Measurements from ENCODE around the gene SLC51A. TPM values are rescaled to one million over a fixed set of nuclear protein-coding genes. Genes with fewer than 3 reads are reported as not detected.

Gene SLC51A
- total and polyA plus RNA-seq, 9 of the 15 experiments (the other 6 are each of a cell fraction or from before 2014, with no cell fraction given): 0.35 to 0.38 TPM; not detected in 7

GRCh38 chr3:196177567-196177966 lies 38.8 kb upstream of the SLC51A start (continued):
- TF ChIP-seq ATF4 (CRISPR knock-in tag; IDR thresholded peaks at IDR 0.05): no peak
- peak; percentile 7 for TF ChIP-seq MEIS2 (IDR thresholded peaks at IDR 0.05; ENCODE audit: partially characterized antibody)
- no peak for TF ChIP-seq ZSCAN32 (CRISPR knock-in tag; IDR thresholded peaks at IDR 0.05)
- no peak for TF ChIP-seq ARHGAP35 (IDR thresholded peaks at IDR 0.05; ENCODE audit: partially characterized antibody)
- TF ChIP-seq E2F6 (IDR thresholded peaks at IDR 0.05; ENCODE audit: borderline replicate concordance in 1 of 2, extremely low read depth in 1 of 2, insufficient read depth in 1 of 2, insufficient read length in 1 of 2, low read depth in 1 of 2, low read length in 1 of 2, poor library complexity in 1 of 2, severe bottlenecking in 1 of 2): peak; percentile 54 to 57
- TF ChIP-seq PHF20 (IDR thresholded peaks at IDR 0.05; ENCODE audit: partially characterized antibody): no peak
- TF ChIP-seq, protein P1, sequence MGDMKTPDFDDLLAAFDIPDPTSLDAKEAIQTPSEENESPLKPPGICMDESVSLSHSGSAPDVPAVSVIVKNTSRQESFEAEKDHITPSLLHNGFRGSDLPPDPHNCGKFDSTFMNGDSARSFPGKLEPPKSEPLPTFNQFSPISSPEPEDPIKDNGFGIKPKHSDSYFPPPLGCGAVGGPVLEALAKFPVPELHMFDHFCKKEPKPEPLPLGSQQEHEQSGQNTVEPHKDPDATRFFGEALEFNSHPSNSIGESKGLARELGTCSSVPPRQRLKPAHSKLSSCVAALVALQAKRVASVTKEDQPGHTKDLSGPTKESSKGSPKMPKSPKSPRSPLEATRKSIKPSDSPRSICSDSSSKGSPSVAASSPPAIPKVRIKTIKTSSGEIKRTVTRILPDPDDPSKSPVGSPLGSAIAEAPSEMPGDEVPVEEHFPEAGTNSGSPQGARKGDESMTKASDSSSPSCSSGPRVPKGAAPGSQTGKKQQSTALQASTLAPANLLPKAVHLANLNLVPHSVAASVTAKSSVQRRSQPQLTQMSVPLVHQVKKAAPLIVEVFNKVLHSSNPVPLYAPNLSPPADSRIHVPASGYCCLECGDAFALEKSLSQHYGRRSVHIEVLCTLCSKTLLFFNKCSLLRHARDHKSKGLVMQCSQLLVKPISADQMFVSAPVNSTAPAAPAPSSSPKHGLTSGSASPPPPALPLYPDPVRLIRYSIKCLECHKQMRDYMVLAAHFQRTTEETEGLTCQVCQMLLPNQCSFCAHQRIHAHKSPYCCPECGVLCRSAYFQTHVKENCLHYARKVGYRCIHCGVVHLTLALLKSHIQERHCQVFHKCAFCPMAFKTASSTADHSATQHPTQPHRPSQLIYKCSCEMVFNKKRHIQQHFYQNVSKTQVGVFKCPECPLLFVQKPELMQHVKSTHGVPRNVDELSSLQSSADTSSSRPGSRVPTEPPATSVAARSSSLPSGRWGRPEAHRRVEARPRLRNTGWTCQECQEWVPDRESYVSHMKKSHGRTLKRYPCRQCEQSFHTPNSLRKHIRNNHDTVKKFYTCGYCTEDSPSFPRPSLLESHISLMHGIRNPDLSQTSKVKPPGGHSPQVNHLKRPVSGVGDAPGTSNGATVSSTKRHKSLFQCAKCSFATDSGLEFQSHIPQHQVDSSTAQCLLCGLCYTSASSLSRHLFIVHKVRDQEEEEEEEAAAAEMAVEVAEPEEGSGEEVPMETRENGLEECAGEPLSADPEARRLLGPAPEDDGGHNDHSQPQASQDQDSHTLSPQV (IDR thresholded peaks at IDR 0.05): peak; percentile 76
- TF ChIP-seq KAT8 (IDR thresholded peaks at IDR 0.05; ENCODE audit: low read depth): no peak
- peak in 1 of 3 experiments; percentile 48; a peak in 1 of 6 replicates for TF ChIP-seq ZBTB11 (CRISPR knock-in tag; IDR thresholded peaks at IDR 0.05)
- TF ChIP-seq, protein P2, sequence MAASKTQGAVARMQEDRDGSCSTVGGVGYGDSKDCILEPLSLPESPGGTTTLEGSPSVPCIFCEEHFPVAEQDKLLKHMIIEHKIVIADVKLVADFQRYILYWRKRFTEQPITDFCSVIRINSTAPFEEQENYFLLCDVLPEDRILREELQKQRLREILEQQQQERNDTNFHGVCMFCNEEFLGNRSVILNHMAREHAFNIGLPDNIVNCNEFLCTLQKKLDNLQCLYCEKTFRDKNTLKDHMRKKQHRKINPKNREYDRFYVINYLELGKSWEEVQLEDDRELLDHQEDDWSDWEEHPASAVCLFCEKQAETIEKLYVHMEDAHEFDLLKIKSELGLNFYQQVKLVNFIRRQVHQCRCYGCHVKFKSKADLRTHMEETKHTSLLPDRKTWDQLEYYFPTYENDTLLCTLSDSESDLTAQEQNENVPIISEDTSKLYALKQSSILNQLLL (CRISPR knock-in tag; IDR thresholded peaks at IDR 0.05; ENCODE audit: borderline replicate concordance): no peak
- no peak for TF ChIP-seq RAD51 (IDR thresholded peaks at IDR 0.05; ENCODE audit: borderline replicate concordance, low read depth)
- TF ChIP-seq GTF2A2 (tag; IDR thresholded peaks at IDR 0.05): no peak
- no peak for TF ChIP-seq ZNF146 (CRISPR knock-in tag; IDR thresholded peaks at IDR 0.05; ENCODE audit: unreplicated experiment)
- TF ChIP-seq, protein P3, sequence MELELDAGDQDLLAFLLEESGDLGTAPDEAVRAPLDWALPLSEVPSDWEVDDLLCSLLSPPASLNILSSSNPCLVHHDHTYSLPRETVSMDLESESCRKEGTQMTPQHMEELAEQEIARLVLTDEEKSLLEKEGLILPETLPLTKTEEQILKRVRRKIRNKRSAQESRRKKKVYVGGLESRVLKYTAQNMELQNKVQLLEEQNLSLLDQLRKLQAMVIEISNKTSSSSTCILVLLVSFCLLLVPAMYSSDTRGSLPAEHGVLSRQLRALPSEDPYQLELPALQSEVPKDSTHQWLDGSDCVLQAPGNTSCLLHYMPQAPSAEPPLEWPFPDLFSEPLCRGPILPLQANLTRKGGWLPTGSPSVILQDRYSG (tag; conservative IDR thresholded peaks at IDR 0.05; ENCODE audit: low read depth): no peak

Measured in K562 (cell line).